NCI-H1436 treated with DMSO at 0.1 percent for 48 hours (cell line): ENCODE results near the gene FHL3.

ENCODE experiments used
- DNase-seq: peaks from one replicate; lab custom pipeline; 2025; lab: John Stamatoyannopoulos, UW

Gene FHL3

GRCh38 chr1:38012363-38013226 lies 7.3 kb upstream of the FHL3 start, which contains the start of gene UTP11:
Gene UTP11, plus strand, starts transcription at chr1:38012734. Its CDS starts 69 bp downstream, at chr1:38012803.
- DNase-seq: peak; percentile 96

DNA sequence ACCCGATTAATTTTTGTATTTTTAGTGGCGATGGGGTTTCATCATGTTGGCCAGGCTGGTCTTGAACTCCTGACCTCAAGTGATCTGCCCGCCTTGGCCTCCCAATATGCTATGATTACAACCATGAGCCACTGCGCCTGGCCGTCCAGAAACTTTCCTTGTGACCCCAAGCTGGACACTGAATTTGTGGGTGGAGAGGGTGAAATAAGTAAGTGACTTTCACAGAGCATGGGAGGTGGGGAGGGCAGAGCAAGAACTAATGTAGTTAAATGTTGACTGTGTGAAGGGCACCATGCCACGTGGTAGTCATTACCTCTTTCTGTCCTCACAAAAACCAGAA lies 4.5 kb upstream of the FHL3 start:
- DNase-seq: no peak

- DNase-seq: no peak
Measured at GRCh38 chr1:38009088-38009840, 4.0 kb upstream of the FHL3 start.

GRCh38 chr1:38006008-38006828 lies 904 bp upstream of the FHL3 start:
- DNase-seq: no peak

- no peak for DNase-seq
Measured at GRCh38 chr1:38004284-38005108, 818 bp downstream of the FHL3 start.

DNA sequence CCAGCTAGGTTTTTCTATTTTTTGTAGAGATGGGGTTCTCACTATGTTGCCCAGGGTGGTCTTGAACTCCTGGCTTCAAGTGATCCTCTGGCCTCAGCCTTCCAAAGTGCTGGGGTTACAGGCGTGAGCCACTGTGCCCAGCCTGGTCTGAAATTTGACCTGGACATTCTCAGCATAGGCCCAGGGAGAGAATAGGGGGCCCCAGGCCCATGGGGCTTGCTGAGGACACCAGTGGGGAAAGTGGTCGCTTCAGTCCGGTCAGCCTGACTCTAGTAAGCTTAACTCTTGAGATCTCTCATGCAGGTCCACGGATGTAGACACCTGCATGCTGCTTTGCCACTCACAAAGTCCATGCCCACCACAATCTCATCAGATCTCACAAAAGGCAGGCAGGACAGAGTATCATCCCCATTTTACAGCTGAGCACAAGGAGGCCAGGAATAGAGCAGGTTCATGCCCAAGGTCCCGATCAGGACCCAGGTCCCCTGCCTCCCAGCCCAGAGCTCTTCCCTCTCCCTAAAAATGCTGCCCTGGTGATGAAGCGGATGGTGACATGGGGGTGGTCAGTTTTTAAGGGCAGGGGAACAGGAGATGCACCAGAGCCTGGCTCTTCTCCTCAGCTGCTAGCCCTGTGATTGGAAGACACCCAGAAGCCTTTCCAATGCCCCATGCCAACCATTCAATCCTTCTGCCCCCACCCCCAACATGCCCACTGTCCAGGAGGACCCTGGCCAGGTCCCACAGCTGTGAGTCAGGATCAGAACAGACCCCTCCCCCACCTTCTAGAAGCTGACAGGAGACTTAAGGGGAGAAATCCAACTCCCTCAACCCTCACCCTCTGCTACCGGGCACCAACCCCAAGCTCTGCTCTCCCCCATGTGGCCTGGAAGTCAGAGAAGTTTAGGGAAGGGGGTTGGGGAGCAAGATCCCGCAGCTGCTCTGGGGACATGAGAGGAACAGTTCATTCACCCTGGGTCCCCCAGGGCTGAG lies 1.8 kb downstream of the FHL3 start:
- no peak for DNase-seq

GRCh38 chr1:38000529-38001455 lies 4.5 kb downstream of the FHL3 start:
- no peak for DNase-seq

DNA sequence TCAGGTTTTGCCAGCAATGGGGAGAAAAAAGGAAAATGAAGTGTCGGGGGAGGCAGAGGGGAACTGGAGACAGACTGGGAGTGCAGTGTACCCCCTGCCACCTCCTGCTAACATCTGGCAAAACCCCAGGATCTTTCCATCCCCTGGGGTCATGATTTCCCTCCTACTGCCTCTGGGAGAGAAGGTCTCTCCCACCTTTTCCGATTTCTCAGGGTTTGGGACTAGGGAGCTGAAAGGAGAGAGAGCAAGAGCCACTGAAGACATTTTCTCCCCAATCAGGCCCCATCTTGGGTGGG lies 5.1 kb downstream of the FHL3 start:
- no peak for DNase-seq

DNA sequence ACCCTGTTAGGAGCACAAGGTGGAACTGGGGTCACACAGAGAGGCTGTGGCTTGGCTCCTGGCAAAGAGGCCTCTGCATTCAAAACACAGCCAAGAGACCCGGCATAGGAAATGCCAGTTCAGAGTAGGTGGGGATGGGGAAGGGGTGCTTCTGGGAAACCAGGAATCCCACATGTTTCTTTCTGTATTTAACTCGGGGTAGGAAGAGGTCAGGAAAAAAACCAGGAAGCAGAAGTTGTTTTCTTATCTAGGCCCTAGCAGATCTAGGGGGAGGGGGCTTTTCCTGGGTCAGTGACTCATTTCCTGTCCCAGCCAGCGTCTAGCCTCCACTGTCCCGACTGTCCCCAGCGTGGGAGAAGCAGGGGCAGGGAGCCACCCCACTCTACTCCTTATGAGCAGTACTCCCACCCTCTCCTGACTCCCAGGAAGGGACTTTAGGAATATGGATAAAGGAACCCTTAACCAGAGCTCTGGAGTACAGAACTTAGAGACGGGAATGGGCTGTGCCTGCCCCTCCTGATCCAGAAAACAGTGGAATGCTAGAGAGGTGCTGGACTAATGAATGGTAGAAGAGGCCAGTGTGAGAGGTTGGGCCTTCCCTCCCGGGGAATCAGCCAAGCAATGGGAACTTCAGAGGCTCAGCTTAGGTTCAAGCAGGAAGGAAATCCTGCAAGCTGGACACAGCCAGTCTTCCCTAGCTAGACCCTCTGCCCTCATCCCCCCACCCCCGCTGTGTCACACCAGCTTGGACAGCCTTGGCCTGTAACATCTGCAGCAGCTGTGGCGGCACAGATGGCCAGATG lies 5.7 kb downstream of the FHL3 start:
- no peak for DNase-seq

GRCh38 chr1:37998913-37999429 lies 6.3 kb downstream of the FHL3 start:
- no peak for DNase-seq

DNA sequence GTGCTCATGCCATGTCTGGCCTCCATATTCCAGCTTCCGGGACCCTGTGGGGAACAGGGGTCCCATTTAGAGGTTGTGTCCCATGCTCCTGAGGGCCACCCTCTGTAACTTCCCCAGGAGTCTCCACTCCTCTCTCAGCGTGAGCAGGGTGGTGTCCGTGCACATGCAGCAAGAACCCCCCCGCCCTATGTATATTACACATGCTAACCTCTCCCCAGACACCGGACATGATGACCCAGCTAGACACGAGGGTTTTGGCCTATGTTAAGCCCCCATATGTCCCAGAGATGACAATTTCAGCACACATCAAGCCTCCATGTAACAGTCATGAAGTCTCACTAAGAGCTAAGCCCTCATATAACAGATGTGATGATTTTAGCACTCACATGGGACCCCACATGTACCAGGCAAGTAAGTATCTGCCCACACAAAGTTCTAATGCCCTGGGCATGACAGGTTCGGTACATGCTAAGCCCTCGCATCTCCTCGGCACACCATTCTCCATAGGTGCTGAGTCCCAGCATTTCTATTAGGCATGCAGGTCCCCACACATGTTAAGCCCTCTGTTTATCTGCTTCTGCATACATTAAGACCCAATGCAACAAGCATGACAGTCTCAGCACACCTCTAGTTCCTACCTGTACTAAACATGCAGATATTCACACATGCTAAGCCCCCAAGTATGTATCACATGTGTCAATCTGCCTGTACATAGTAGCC lies 7.1 kb downstream of the FHL3 start:
- no peak for DNase-seq

DNA sequence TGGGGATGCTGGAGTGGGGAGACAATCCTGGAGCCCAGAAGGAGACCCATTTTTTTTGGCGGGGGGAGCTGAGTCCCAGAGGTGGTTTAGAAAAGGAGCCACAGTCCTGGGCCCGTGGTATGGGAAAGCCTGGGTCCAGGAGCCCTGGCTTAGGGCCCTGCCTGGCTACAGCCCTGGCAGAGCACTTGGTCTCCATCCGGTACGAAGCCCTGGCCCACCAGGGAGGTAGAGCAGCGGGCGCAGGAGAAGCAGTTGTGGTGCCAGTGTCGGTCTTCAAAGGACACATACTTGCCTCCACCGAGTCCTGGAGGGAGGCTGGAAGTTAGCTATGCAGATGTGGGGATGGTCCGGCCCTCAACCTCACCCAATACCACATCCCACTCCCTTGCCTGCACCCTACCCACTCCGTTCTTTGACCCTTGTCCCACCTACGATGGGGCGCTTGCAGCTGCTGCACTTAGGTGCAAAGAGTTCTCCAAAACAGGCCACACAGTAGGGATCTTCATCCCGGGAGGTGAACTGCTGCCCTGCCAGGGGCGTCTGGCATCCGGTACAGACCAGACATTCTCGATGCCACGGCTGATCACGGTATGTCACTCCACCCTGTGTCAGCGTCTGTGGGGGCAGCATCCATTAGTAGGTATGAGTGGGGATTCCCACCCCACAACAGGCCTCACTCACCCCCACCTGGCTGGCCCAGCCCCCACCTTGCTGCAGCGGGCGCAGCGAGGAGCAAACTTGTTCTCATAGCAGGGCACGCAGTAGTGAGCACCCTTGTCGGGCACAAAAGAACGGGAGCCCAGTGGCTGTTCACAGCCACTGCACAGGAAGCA lies 7.8 kb downstream of the FHL3 start:
- DNase-seq: no peak

DNA sequence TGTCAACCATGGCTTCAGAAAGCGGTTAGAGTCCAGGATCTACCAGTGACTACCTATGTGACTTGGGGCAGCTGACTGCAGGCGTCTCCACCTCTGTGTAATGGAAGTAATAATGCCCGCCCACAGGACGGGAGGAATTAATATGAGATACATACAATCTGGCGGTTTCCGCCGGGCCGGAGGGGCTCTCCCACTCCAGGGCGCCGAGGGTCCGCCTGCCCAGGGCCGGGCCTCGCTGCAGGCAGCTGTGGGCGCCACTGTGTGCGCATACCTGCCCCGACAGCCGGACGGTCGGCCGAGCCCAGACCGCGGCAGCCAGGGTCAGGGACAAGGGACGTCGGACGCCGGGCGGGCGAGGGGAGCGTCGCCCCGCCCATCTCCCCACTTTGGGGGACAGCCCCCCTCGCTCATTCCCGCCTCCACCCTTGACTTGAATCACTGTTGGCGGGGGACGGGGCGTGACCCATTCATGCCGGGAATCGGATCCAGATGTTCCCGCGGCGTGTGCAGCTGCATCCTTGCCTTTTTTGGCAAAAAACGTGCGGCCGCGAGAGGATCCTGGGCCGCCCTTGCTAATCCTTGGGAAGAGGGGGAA lies 9.5 kb downstream of the FHL3 start:
- DNase-seq: no peak

GRCh38 chr1:37994886-37995566 lies 10.3 kb downstream of the FHL3 start:
- DNase-seq: no peak

DNA sequence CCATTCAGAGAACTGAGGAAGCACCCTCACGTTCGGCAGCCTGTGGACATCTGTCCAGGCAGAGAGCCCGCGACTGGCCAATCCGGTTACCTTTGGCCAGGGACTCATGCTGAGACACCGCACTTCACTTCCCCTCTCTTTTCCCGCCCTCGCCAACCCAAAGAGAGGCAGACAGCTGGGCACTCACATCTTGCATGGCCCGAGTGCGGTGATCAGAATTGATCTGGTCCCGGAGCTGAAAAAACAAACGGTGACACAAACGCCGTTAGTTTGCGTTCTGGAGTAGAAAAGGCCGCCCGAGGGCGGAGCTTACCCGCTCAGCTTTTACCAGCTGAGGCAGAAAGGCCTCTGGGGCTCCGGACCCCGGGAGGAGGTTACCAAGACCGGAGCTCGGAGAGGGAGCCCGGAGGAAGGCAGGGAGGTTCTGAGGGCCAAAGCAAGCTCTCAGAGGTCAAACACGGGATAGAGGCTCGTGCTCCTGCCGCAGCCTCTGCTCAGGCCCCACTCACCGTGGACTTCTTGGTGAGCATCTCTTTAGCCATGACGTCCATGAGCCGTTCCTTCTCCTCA lies 15.9 kb downstream of the FHL3 start:
- DNase-seq: no peak
